T-helper 2 cell (primary cell): ENCODE measurements around the gene CHP1.
"Not testable (repeated sequence)": the region's sequence is repeated elsewhere in the genome, so short reads cannot be mapped to it uniquely, and the experiment has no call there.

Experiments
- DNase-seq, 5 experiments: peaks; one replicate each; pipeline versions ENCODE4 v3.0.0 to v3.0.0-alpha.2; 2012 to 2022
- total RNA-seq, 2 donors: gene quantifications; one replicate each; lab custom pipeline; 2026; lab: John Stamatoyannopoulos, UW

Gene CHP1
- total RNA-seq: 40.5 to 50.2 reads per million in 2 donors

GRCh38 chr15:41230650-41231421 is at the start of gene CHP1, which contains the start of gene EXD1:
Gene CHP1, plus strand, starts transcription at chr15:41231268. Its CDS starts 115 bp downstream, at chr15:41231383.
Gene EXD1, minus strand, starts transcription at chr15:41230757. Its CDS starts 4,182 bp downstream, at chr15:41226575.
- DNase-seq: peak; percentile 86 to 98 (median 92)

- no peak for DNase-seq
Observed at GRCh38 chr15:41182266-41182665, 48.8 kb upstream of the CHP1 start.

DNA sequence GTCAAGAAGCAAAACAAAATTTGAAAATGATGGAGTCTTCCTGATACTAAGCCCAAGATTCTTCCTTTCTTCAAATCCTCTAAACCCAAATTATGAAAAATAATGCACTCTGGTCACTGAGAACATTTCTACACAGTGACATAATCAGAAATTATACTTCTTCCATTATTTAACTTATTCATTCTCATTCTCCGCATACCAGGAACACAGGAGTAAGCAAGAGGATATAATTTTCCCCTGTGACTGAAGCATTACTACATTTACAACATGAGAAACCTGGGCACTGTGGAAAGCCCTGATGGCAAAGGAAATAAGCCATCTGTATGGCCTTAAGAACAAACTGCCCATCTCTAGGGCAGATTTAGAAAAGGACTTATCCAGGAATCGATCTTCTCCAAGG is 47.5 kb upstream of the CHP1 start:
- DNase-seq: no peak

DNA sequence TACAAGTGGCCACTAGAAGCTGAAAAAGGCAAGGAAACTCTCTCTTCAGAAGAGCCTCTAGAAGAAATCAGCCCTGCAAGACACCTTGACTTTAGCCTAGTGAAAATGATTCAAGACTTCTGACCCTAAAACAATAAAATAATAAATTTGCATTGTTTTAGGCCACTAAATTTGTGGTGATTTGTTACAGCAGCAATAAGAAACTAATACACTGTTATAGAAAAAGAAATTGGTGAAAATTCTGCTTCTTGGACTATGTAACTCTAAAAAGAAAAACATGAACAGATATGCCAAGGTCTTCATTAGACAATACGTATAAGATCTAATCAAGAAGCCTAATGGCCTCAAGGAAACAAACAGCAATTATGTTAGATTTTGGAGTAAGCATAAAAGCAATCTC is 36.6 kb upstream of the CHP1 start:
- no peak for DNase-seq

GRCh38 chr15:41199470-41199869 is 31.6 kb upstream of the CHP1 start:
- no peak for DNase-seq

DNA sequence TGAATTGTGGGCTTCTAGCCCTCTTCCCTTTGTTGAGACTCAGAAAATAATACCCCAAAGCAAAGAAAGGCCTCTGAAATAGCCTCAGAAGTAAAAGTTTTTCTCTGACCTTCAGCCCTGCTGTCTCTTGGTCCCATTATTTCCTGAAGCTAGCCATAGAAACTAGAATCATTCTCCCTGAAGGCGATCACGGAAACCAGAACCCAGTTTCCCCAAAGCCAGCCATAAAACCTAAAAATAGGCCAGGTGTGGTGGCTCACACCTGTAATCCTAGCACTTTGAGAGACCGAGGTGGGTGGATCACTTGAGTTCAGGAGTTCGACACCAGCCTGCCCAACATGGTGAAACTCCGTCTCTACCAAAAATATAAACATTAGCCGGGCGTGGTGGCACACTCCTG is 27.7 kb upstream of the CHP1 start:
- no peak for DNase-seq

DNA sequence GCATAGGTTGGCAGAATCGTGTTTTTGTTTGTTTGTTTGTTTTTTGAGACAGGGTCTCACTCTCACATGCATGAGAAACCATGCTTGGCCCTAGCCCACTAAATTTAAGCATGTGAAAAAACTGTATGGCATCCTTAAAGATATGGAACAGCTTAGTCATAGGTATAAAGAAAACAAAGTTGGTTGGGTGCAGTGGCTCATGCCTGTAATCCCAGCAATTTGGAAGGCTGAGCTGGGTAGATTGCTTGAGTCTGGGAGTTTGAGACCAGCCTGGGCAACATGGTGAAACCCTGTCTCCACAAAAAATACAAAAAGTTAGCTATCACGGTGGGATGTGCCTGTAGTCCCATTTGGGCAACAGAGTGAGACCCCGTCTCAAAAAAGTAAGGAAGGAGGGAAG is 25.8 kb upstream of the CHP1 start:
- DNase-seq: no peak

DNA sequence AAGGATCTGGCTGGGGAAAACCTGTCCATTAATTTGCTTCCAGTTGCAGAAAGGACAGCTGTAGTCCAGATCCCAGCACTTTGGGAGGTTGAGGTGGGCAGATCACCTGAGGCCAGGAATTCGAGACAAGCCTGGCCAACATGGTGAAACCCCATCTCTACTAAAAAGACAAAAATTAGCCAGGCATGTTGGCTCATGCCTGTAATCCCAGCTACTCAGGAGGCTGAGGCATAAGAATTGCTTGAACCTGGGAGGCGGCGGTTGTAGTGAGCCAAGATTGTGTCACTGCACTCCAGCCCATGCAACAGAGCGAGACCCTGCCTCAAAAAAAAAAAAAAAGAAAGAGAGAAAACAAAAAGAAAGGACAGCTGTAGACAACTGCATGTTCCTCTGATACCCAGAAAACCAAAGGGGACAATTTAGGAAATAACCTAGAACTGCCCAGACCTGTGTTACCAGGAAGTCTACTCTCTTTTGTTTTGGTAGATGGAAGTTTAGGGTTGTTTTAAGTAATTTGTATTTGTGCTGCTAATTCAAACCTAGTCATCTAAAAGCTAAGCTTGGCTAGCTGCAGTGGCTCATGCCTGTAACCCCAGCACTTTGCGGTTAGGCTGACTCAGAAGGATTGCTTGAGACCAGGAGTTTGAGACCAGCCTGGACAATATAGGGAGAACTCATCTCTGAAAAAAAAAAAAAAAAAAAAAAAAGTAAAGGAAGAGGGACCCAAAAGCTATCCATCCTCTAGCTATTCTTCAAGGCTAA is 23.2 kb upstream of the CHP1 start:
- no peak for DNase-seq

DNA sequence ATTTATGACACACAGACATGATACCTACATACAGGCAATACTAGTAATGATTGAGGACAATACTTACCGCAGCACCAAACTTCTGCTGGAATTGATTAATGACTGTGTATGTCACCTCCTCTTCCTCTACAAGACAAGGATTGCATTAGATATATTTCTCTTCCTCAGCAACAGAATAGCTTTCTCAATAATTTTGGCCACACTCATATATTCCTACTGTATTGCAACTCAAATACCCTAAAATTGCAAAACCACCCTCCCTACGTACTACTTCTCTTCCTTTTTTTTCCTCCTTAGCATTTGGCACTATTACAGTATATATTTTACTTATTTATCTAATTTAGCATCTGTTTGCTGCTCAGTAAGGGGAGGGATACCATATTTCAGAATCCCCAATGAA is 15.4 kb upstream of the CHP1 start:
- DNase-seq: no peak

- no peak for DNase-seq
Observed at GRCh38 chr15:41218851-41219250, 12.2 kb upstream of the CHP1 start.

DNA sequence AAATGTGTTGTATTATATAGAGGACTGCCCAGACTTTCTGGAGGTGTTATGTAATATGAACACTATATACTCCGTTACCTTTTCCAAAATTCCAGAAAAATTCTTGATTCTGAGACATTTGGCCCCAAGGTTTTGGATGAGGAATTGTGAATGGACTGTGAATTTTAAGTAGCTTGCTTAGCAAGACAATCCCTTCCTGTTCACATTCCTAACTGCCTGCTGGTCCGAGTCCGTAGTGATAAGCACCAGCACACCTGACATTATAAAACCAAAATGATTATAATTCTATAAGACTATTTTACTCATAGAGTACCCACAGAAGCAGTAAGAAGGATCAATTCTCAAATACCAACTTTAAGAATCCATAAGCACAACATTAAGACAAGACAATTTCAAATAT is 11.7 kb upstream of the CHP1 start:
- DNase-seq: no peak

DNA sequence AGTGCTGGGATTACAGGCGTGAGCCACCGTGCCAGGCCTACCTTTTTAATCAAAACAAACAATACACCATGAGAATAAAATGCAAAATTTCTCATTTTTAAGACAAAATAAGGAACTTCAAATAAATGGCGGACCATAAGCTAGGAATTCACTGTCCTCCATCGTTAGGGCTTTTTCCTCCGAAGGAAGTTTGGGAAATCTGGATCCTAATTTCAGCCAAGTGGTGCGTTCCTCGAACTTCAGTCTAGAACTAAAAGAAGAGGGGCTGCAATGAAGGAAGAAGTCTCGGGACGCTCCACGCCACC is 771 bp upstream of the CHP1 start:
- no peak for DNase-seq

DNA sequence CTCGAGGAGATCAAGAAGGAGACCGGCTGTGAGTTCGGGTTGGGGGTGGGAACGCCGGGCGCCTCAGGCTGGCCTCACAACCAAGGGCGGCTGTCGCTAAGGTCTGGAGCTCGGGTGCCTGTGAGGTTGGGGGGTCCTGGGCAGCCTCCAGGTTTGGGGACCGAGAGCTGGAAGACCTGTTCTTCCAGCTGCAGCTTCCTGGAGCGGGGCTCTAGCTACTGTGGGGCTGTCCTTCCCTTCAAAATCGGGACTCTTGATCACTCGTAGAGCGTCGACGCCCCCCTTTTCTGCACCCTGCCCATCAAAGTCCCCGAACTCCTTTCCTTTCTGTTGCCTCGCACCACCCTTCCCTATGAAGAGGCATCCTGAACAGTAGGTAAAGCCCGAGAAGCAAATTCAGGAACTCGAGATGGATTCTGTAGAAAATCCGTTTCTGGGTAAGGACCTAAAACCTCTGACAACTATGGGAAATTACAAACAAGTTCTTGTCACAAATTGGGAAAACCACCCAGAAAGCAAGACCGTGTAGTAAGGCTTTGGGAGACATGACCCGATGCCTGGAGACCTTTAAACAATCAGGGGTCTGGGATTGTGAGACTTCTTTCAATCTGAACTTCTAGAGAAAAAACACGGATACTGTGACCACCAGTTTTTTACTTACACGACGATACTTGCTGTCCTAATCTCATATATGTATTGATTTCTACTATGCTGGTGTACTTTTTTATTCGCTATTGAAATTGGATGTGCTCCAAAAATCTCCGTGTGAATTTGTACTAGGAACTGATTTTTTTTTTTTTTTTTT is 556 bp downstream of the CHP1 start:
- DNase-seq: no peak

- no peak for DNase-seq
Observed at GRCh38 chr15:41233367-41233771, 2.3 kb downstream of the CHP1 start.

DNA sequence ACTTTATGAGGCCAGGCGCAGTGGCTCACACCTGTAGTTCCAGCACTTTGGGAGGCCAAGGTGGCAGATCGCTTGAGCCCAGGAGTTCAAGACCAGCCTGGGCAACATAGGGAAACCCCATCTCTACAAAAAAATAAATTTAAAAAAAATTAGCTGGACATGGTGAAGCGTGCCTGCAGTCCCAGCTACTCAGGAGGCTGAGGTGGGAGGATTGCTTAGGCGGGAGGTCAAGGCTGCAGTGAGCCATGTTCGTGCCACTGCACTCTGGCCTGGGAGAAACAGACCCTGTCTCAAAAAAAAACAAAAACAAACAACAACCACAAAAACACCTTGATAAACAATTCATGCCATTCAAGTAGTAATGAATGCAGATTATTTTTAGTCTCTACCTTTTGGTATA is 4.2 kb downstream of the CHP1 start:
- not testable (repeated sequence) for DNase-seq

GRCh38 chr15:41235929-41236328 is 4.9 kb downstream of the CHP1 start:
- DNase-seq: no peak

DNA sequence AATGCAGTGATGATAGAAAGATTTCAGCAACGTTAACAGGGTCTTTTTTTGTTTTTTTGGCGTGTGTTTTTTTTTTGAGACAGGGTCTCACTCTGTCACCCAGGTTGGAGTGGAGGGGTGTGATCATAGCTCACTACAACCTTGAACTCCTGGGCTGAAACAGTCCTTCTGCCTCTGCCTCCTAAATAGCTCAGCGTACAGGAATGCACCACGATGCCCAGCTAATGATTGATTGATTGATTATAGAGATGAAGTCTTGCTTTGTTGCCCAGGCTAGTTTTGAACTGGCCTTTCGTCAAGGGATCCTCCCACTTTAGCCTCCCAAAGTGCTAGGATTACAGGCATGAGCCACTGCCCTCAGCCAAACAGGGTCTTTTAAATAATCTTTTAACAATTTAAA is 7.0 kb downstream of the CHP1 start:
- DNase-seq: no peak

GRCh38 chr15:41241221-41241964 is 10.3 kb downstream of the CHP1 start:
- DNase-seq: no peak

GRCh38 chr15:41250745-41251144 is 19.7 kb downstream of the CHP1 start:
- not testable (repeated sequence) for DNase-seq

DNA sequence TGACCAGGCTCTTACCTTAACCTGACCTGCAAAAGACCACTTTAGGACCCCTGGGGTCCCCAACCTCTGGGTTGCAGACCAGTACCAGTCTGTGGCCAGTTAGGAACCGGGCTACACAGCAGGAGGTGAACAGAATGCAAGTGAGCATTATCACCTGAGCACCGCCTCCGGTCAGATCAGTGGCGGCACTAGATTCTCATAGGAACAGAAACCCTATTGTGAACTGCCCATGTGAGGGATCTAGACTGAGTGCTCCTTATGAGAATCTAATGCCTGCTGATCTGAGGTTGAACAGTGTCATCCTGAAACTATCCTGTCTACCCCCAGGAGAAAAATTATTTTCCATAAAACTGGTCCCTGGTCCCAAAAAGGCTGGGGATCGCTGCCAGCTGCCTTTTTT is 20.3 kb downstream of the CHP1 start:
- no peak for DNase-seq

- no peak for DNase-seq
Observed at GRCh38 chr15:41254560-41254959, 23.5 kb downstream of the CHP1 start.

GRCh38 chr15:41256103-41256502 is 25.0 kb downstream of the CHP1 start:
- DNase-seq: no peak

DNA sequence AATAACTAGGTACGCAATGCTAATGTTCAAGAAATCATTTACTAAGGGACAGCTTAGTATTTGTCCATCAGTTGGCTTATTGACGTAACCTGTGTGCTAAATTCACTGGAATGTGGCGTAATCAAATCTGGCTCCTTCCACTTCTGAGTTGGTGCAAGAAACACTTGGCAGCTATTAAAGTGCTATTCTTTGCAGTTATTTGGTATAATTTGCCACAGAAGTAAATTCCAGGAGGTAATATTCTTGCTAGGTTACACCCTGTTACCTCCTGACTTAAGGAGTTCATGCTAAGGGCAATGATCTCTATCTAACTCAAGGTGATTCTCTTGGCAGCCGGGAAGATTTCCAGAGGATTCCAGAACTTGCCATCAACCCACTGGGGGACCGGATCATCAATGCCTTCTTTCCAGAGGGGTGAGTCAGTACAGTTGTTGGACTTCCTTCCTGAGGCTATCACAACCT is 25.5 kb downstream of the CHP1 start:
- no peak for DNase-seq
